HG03558 (cell line): ENCODE measurements around the gene USP34.

Experiments
- ATAC-seq: cut with Tn5 transposase; IDR thresholded peaks from one replicate; pipeline ENCODE4 v1.9.1; 2021; ENCODE audit warnings: moderate number of reproducible peaks; ENCODE audit not compliant: unreplicated experiment; ENCODE audit errors: extremely low read depth

USP34 gene

DNA sequence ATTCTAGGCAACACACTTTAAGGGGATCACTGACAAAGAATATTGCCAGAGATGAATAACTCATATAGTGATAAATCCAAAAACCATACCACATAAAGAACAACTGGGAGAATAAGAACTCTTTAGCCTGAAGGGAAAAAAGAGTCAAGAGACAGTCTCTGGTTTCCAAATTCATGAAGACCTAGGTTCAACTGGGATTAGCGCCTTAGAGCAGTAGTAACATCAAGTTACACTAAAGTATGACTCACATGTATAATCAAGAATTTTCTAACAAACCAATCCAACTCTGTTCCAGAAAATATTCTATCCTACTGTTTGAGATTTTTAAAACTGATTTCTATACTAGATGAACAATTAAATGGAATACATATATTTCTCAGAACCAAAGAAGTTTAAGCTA lies 93.8 kb downstream of the USP34 start:
- no peak for ATAC-seq

DNA sequence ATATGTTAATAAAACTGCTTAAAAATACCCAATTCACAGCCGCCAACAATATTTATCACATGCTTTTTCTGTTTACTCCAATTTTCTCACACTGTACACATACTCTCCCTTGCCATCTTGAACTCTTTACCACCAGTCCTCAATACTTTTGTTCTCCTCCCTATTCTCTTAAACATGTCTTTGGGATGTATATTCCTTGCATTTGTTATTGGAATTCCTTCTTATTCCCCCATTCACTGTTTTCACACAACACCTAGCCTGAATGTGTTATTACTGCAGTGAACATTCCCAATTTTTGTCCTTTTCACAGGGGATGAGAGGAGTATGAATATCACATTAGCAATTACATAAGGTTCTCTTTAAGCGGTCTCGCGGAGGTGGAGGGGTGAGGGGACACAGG lies 94.7 kb downstream of the USP34 start:
- no peak for ATAC-seq

DNA sequence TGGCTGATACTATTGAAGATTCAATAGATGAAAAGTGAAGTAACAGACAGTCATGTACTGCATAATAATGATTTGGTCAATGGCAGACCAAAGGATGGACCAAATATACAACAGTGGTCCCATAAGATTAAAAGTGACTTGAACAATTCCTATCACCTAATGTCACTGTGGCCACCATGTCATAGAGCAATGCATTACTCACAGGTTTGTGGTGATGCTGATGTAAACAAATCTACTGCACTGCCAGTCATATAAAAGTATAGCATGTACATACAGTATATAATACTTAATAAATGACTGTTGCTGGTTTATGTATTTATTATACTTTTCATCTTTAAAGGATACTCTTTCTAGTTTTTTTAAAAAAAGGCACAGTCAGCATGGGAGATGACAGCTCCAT lies 99.9 kb downstream of the USP34 start:
- no peak for ATAC-seq

DNA sequence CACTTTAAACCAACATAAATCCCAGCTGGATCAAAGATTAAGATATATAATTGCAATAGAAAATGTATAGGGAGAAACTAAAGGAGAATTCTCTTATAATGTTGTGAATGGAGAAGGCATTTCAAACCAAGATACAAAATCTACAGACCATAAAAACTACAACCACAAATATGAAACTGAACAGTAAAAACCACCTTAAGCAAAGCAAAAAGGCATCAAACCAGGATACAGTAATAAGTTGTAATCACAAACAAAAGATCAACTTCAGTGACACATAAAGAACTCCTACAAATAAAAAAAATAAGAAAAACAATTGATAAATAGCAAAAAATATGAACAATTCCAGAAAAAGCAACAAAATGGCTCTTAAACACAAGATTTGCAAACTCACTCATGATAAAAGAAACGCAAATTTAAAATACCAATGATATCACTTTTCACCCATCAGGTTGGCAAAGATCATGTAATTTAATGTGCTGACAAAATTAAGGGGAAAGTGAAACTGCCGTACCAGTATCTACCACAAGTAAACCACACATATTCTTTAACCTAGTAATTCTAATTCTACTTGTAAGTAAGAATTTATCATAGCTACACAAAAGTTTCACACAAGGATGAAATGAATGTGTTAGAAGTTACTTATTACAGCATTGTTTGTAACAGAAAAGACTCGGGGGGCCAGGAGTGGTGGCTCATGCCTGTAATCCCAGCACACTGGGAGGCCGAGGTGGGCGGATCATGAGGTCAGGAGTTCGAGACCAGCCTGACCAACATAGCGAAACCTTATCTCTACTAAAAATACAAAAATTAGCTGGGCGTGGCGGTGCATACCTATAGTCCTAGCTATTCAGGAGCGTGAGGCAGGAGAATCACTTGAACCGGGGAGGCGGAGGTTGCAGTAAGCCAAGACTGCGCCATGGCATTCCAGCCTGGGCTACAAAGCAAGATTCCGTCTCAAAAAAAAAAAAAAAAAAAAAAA lies 101.9 kb downstream of the USP34 start:
- ATAC-seq: no peak

DNA sequence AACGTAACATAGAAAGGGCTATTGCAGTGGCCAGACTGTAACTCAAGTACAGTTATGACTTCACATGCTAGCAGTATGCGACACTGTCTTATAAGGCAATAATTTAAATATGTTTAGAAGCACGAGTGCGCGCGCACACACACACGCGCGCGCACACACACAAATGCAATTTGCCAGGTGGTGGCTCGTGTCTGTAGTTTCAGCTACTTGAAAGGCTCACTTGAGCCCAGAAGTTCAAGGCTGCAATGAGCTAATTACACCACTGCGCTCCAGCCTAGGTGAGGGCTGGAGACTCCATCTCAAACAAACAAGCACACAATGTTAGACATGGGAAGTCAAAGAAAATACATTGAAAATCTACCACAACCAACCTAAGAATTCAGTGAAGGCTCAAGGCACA lies 103.7 kb downstream of the USP34 start:
- no peak for ATAC-seq

DNA sequence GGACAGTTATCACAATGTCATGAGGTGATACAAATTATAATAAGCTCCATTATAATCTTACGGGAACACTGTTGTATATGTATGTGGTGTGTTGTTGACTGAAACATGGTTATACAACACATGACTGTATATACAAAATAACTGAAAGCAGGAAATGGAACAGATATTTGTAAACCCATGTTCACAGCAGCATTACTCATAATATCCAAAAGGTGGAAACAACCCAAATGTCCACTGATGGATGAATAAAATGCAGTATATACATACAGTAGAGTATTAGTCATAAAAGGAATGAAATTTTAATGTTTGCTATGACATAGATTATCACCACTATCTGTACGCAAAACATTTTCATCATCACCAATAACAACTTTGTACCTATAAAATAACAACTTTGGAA lies 107.3 kb downstream of the USP34 start:
- ATAC-seq: no peak

DNA sequence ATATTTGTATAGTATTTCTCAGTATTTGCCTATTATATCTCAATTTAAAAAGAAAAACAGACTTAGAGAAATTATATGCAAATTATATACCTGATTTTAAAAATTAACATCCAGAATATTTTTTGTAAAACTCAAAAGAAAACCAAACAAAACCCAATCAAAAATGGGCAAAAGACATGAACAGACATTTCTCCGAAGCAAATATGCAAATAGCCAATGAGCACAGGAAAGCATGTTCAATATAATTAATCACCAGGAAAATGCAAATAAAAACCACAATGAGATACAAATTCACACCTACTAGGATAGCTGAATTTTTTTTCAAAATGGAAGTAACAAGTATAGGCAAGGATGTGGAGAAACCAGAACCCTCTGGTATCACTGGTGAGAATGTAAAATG lies 108.0 kb downstream of the USP34 start:
- ATAC-seq: no peak

DNA sequence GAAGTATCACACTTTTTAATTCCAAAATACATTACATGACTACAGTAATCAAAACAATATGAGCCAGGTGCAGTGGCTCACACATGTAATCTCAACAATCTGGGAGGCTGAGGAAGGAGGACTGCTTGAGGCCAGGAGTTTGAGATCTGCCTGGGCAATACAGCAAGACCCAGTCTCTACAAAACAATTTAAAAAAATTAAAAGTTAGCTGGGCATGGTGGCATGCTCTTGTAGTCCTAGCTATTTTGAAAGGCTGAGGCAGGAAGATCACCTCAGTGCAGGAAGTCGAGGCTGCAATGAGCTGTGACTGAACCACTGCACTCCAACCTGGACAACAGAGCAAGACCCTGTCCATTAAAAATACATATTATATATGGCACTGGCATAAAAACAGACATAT lies 109.8 kb downstream of the USP34 start:
- no peak for ATAC-seq

DNA sequence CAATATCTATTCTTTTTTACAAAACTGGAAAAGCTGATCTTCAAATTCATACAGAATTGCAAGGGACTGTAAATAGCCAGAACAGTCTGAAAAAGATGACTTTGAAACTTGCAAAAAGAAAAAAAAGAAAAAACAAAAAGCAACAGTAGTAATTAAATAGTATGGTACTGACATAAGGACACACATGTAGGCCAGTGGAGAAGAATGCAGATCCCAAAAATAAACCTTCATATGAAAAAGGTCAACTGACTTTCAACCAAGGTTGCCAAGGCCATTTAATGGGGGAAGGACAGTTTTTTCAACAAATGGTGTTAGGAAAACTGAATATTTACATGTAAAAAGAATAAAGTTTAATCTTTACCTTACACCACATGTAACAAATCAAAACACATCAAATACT lies 111.8 kb downstream of the USP34 start:
- ATAC-seq: no peak

DNA sequence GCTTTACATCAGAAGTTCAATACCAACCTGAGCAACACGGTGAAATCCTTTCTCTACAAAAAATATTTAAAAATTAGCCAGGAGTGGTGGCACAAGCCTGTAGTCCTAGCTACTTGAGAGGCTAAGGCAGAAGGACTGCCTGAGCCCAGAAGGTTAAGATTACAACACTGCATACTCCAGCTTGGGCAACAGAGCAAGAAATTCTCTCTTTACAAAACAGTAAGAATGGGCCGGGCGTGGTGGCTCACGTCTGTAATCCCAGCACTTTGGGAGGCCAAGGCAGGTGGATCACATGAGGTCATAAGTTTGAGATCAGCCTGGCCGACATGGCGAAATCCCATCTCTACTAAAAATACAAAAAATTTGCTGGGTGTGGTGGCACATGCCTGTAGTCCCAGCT lies 113.2 kb downstream of the USP34 start:
- no peak for ATAC-seq

DNA sequence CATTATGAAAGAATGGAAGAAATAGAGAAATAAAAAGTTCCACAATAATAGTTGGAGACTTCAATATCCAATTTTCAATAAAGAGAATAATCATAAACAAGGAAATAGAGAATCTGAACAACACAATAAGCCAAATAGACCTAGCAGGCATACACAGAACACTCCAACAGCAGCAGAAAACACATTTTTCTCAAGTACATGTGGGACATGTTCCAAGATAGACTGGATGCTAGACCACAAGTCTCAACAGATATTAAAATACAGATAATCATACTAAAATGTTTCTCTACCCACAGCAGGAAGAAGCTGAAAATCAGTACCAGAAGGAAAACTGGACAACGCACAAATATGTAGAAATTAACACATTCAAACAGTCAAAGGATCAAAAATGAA lies 113.9 kb downstream of the USP34 start:
- ATAC-seq: no peak

DNA sequence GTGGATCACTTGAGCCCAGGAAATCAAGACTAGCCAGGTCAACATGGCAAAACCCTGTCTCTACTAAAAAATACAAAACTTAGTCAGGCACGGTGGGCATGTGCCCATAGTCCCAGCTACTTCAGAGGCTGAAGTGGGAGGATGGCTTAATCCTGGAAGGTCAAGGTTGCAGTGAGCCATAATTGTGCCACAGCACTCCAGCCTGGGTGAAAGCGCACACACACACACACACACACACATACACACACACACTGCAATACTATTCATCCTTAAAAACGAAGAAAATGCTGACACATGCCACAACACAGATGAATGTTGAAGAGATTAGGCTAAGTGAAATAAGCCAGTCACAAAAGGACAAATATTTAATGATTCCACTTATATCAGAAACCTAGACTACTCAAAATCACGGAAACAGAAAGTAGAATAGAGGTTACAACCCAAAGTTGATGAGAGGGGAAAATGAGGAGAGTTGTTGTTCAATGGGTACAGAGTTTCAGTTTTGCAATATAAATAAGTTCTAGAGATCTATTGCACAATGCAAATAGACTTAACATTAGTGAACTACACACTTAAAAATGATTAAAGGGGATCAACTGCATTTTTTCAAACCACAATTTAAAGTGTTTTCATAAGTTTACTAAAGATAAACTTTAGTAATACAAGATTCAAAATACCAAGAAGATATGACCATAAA lies 114.5 kb downstream of the USP34 start:
- ATAC-seq: no peak

DNA sequence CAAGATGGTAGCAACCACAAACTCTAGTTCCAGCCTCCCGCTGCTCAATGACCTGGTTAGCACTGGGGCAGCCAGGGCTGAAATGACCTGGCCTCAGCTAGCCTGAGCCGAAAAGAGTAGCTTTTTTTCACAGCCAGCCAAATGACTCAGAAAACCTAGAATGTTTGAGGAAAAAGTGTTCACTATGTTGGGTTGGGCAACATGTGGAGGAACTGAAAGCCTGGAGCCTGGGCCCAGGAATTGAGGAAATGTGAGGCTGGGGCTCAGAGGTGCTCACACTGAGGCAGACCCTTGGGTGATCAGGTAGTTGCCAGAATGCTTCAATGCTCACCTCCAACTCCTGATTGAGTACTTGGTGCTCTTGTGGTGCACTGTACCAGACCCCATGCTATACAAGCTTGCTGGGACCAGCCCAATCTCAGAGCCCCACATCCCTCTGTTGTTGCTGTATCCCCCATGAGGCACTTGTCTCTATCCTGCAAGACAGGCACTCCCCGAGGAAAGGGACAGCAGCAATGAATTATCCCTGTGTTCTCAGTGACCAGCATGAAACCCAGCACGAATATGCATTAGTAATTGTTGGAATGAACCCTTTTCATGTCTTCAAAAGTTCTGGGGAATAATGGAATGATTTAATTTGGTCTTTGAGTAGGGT lies 116.2 kb downstream of the USP34 start:
- ATAC-seq: no peak

DNA sequence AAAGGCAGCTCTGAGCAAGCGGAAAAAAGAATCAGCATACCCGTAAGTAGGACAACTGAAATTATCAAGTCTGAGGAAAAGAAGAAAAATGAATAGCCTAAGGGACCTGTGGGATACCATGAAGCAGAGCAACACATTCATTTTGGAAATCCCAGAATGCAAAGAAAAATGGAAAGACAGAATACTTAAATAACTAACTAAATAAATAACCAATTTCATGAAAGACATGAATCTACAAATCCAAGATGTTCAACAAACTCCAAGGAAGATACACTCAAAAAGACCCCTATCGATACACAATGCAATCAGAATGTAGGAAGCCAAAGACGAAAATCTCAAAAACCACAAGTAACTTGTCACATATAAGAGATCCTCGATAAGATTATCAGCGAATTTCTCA lies 117.0 kb downstream of the USP34 start:
- no peak for ATAC-seq

DNA sequence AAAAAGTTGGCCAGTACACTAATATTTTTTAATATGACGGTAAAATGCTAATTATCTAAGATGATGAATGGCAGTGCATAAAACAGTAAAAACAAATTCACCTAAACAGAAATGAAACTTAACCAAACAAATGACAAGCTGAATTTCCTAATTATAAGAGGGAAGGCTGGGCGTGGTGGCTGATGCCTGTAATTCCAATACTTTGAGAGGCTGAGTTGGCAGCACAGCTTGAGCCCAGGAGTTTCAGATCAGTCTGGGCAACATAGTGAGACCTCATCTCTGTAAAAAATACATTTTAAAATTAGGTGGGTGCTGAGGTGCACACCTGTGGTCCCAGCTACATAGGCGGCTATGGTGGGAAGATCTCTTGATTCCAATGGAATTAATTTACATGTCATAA lies 120.1 kb downstream of the USP34 start:
- ATAC-seq: no peak

DNA sequence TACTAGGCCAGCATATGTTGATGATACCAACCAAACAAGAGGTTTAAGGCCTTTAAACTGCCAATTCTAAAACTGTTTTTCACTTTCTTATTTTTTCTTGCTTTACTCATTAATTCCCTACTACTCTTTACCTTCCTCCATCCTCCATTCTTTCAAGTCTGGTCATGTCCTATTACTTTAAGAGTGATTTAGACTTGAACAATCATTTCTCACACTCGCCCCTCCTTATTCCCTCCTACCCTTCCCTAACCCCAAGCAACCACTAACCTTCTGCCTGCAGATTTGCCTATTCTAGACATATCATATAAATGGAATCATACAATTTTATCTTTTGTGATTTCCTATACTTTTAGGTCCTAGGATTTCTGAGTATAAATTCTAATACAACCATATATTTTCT lies 127.7 kb downstream of the USP34 start:
- no peak for ATAC-seq

DNA sequence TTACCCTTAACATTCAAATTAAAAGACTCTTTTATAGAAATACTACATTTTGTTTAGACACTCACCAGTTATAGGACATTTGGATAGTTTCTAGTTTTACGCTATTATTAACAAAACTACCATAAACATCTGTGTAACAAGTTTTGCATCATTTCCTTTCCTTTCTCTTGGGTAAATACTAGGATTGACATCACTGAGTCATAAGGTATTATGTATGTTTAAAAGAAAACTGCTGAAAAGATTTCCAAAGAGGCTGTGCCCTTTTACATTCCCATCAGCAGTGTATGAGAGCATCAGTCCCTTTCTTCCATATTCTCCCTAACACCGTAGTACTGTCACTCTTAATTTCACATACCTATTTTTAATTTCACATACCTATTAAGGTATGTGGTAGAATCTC lies 130.6 kb downstream of the USP34 start:
- ATAC-seq: no peak

DNA sequence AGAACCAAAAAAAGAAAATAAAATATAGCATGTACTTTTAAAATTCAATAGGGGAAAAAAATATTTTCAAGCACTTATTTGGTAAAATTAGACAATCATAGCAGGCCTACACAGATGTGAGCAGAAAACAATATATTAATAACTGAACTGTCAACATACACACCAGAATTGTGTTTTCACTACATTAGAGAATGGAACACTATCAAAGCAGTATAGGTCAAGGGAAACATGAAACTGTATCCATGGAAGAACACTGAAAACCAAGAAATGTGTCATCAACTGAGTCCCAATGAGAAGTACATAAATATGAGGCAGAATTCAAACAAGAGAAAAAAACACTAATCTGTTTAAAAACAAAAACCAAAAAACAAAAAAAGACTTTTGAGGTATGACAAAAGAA lies 132.4 kb downstream of the USP34 start:
- ATAC-seq: no peak

DNA sequence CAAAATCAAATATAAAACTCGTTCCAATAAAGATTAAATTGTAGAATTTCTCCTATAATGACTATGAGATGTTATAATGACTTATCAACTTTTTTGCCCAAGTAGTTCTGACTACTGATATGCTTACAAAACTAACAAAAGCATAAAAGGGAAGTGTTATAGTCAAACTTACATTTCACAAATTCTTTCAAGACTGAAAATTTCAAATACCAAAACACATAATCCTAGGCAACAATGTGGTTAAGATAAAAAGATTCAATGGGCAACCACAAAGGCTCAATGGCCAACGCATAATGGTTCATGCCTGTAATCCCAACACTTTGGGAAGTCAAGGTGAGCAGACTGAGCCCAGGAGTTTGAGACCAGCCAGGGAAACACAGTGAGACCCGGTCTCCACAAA lies 135.7 kb downstream of the USP34 start:
- ATAC-seq: no peak

DNA sequence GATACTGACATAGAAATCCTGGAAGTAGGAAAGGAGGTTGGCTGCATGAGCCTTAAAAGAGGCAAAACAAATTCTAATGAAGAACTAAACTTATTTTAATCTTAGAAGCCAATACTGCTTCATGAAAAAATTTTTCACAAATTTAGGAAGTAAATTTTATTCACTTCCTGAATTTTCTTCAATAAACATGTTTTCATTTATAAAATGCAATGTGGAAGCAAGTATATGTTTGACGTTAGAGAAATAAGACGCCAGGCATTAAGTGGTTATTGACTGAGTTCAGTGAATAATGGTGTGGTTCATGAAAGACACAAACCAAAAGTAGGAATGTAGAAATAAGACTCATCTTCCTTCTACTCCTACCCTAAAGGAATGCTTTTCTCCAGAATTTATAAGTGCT lies 136.4 kb downstream of the USP34 start:
- ATAC-seq: no peak

DNA sequence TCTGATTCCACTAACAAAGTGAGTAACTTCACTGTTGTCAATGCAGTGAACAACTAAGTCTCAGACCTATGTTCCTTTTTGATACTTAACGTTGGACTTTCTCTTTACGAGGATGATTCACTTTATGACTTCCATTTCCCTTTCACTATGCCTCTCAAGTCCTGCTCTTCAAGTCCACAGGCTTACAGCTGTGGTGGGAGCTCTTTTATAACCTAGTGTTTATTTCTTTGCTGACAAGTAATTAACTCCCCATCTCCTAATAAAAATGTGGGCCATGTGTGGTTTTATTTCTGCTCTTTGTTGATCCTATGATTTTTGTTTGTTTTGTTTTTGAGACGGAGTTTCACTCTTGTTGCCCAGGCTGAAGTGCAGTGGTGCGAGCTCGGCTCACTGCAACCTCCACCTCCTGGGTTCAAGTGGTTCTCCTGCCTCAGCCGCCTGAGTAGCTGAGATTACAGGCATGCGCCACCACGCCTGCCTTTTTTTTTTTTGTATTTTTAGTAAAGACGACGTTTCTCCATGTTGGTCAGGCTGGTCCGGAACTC lies 142.1 kb downstream of the USP34 start:
- ATAC-seq: no peak
